22Rv1 (cell line): ENCODE measurements around the gene OLFM1.
"Not testable (repeated sequence)": the region's sequence is repeated elsewhere in the genome, so short reads cannot be mapped to it uniquely, and the experiment has no call there.

Experiments used
- H3K27ac ChIP-seq: fragments of 450-650 bp; 2 replicates; pipeline ENCODE4 v1.5.1; 2017
- ZFX ChIP-seq: fragments of 450-650 bp; IDR thresholded peaks from 2 replicates; pipeline ENCODE4 v1.6.1; 2017; ENCODE audit warnings: antibody characterized with exemption, borderline replicate concordance
- TF ChIP-seq, protein P1 (sequence below): fragments of 450-650 bp; IDR thresholded peaks from 2 replicates; pipeline ENCODE4 v1.5.1; 2017; ENCODE audit warnings: mild to moderate bottlenecking

Gene OLFM1

DNA sequence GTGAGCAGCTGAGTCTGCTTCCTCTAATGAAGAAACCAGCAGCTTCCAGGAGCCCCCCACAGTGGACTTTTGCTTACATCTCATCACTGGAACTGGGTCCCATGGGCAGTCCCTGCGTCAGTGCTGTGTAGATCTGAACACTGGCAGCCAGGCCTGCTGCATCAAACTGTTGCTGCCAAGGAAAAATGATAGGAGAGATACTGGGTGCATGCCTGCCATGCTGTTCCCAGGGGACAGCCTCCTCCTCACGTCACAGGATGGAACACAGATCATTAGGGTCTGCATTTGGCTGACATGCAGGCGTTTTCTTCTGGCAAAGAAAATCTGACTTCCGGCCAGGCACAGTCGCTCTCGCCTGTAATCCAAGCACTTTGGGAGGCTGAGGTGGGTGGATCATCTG, 67.9 kb downstream of the OLFM1 start:
- TF ChIP-seq, protein P1, sequence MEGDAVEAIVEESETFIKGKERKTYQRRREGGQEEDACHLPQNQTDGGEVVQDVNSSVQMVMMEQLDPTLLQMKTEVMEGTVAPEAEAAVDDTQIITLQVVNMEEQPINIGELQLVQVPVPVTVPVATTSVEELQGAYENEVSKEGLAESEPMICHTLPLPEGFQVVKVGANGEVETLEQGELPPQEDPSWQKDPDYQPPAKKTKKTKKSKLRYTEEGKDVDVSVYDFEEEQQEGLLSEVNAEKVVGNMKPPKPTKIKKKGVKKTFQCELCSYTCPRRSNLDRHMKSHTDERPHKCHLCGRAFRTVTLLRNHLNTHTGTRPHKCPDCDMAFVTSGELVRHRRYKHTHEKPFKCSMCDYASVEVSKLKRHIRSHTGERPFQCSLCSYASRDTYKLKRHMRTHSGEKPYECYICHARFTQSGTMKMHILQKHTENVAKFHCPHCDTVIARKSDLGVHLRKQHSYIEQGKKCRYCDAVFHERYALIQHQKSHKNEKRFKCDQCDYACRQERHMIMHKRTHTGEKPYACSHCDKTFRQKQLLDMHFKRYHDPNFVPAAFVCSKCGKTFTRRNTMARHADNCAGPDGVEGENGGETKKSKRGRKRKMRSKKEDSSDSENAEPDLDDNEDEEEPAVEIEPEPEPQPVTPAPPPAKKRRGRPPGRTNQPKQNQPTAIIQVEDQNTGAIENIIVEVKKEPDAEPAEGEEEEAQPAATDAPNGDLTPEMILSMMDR = no peak
- TF ChIP-seq ZFX = no peak
- no peak overlapping the region for H3K27ac ChIP-seq

DNA sequence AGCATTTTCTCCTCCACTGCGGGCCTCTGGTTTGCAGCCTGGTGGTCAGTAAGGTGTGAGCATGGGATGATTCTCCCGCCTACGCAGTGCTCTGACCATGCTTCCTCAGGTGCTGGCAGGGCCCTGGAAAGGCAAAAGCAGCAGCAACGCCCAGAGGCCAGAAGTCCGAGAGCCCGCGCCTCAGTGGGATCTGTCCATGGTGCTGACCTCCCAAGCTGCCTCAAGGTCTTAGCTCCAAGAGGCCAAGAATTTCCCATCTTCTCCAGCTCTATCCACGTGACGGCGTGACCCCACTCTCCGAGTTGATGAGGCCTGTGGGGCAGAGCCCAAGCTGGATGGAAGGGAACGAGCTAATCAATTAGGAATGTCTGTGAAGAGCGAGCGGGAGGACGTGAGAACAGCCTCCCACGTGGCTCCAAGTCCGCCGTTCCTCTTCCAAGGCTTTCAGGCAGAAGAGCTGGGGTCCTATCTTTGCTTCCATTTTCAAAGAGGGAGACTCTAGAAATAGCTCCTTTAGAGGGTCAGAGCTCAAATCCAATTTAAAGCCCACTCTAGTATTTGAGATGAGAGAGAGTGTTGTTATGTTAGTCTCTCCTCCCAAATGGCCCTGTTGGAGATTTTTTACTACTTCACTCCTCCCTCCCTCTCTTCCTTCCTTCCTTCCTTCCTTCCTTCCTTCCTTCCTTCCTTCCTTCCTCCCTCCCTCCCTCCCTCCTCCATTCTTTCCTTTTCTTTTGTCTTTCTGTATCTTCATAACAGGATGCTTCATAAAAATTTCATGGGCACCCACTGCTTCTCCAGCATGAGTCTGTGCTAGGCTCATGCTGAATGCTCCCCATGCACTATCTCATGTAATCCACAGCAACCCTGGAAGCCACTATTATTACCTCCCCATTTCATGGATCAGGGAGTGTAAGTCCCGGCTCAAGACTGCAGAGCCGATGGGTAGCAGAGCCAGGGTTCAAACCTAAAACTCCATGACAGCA, 69.3 kb downstream of the OLFM1 start:
- TF ChIP-seq ZFX = no peak
- TF ChIP-seq, protein P1 = no peak
- H3K27ac ChIP-seq = no peak overlapping the region

DNA sequence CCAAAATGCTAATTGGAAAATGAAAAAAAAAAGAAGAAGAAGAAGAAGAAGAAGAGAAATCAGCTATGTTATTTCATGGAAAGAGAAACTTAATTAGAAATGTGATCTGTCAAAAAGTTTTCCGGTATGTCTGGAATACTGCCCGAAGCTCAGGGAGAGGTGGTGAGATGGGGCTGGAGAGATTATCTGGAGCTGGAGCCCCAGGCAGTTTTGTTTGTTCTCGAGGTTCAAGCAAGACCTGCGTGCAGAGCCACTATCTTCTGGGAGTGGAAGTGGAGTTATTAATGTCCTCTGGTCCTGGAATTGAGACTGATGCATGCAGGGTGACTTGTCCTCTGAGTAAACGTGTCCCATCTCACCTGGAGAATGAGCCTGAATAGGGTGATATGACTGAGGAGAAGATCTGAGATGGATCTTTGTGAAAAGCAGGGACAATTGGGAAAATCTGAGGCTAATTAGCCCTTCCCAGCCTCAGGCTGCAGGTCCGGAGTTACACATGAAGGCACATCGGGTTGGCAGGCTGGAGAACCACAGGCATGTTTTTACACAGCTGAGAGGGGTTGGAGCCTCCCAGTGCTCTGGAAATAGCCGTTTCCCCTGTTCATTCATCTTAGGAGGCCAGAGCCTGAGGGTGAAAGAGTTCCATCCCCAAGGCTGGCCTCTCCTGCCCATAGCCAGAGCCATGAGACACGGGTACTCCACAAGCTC, 70.5 kb downstream of the OLFM1 start:
- TF ChIP-seq, protein P1 = no peak
- TF ChIP-seq ZFX = no peak
- H3K27ac ChIP-seq = no peak overlapping the region

DNA sequence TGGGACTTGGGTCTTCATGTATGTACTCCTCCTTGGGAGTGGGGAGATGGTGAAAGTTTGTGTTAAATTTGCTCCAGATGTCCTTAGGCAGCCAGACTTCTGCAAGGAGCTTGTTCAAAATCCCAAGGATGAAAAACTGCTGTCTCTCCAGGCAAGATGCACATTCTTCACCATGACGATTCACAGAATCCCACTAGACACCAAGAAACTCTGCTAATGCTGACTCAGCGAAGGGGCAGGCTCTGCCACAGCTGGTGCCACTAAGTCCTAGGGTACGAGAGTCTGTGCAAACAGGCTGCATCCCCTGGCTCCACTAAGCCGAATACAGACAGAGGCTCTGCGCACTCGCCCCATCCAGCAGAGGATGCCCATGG, 71.1 kb downstream of the OLFM1 start:
- TF ChIP-seq, protein P1 = no peak
- no peak for TF ChIP-seq ZFX
- no peak overlapping the region for H3K27ac ChIP-seq

DNA sequence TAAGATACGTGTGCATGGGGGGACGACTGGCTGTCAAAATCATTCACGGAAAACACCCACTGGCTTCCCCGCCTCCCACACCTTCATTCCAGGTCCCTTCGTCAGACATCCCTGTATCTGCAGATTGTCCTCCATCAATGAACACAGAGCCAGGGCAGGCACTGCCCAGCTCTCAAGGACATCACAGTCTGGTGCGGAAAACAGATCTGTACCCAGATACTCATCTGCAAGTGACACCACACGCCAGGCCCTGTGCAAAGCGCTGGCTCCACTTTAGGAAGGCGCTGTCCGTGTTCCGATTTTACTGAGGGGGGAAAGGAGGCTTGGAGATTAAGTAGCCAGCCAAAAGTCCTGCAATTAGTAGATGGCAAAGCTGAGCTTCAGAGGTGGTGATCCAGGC, 72.3 kb downstream of the OLFM1 start:
- TF ChIP-seq ZFX = no peak
- TF ChIP-seq, protein P1 = no peak
- no peak overlapping the region for H3K27ac ChIP-seq

DNA sequence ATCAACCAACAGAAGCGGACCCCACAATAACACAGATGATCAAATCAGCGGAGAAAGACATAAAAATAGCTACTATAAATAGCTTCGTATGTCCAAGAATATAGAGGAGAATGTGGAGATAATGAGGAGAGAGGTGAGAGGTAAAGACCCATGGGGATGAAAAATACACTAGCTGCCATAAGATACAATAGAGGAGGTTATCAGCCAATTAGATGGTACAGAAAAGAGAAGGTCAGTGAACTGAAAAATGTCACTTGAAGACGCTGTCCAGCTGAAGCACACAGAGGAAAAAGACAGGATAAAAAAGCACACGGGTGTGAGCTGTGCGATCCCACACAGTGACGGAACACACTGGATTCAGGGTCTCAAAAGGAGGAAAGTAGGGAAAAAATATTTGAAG, 73.4 kb downstream of the OLFM1 start:
- H3K27ac ChIP-seq = no peak overlapping the region
- TF ChIP-seq, protein P1 = no peak
- no peak for TF ChIP-seq ZFX

DNA sequence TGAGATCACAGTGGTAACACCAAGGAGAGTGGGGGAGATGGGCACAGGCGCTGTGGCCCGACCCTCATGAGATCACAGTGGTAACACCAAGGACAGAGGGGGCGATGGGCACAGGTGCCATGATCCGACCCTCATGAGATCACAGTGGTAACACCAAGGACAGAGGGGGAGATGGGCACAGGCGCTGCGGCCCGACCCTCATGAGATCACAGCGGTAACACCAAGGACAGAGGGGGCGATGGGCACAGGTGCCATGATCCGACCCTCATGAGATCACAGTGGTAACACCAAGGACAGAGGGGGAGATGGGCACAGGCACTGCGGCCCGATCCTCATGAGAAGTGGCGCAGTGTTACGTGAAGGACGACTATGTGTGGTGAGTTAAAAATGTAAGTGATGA, 75.1 kb downstream of the OLFM1 start:
- not testable (repeated sequence) for H3K27ac ChIP-seq
